ENCODE data around the gene TMPO. TPM values are rescaled to one million over a fixed set of nuclear protein-coding genes. Genes with fewer than 3 reads are reported as not detected.

The TMPO gene
- total and polyA plus RNA-seq, 2 donors from 2014 or later: 13.9 to 55.5 TPM

DNA sequence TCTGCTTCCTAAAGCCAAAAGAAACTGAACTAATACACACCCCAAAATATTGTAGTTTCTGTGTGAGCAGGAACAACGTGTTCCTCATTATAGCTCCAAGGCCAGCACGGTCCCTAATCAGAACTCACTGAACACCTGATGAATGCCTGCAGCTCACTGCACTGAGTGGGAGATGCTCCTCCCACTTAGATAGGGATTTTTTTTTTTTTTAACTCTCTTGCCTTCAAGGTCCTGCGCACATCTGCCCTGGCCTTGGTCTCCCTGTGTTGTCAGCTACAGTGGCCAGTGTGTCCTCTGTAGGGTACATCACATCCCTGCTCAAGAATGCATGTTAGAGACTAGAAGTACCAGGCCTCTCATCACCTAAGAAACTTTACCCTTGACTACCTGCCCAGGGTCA lies 44.3 kb upstream of the TMPO start:
- FAIRE-seq: no peak
- intact Hi-C loops (cut with DNase I): no loop called here

DNA sequence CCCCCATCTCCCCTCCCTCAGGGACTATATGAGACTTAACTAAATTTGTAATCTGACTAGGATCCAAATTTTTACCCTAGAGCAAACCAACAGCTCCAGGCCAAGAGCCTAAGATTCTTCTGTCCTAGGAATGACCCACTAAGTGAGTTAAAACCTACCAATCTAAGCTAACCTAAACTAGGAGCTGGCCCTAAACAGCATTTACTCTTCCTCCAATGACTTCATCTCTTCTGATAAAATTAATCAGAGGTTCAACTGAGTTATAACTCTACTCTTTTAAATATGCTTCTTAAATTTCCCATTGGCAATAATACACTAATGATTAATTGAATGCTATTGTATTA lies 39.9 kb upstream of the TMPO start:
- TF ChIP-seq, protein P1, sequence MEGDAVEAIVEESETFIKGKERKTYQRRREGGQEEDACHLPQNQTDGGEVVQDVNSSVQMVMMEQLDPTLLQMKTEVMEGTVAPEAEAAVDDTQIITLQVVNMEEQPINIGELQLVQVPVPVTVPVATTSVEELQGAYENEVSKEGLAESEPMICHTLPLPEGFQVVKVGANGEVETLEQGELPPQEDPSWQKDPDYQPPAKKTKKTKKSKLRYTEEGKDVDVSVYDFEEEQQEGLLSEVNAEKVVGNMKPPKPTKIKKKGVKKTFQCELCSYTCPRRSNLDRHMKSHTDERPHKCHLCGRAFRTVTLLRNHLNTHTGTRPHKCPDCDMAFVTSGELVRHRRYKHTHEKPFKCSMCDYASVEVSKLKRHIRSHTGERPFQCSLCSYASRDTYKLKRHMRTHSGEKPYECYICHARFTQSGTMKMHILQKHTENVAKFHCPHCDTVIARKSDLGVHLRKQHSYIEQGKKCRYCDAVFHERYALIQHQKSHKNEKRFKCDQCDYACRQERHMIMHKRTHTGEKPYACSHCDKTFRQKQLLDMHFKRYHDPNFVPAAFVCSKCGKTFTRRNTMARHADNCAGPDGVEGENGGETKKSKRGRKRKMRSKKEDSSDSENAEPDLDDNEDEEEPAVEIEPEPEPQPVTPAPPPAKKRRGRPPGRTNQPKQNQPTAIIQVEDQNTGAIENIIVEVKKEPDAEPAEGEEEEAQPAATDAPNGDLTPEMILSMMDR (IDR thresholded peaks at IDR 0.05; ENCODE audit: borderline replicate concordance, extremely low read depth, insufficient read depth): no peak
- Histone ChIP-seq H3K36me3 (ENCODE audit: control insufficient read depth in 2 of 3, insufficient read depth in 3 of 3, low read length in 3 of 3) (no peaks in the 10 kb centered on the region), H3K4me1 (ENCODE audit: control insufficient read depth in 2 of 3, insufficient read depth in 2 of 3, low read depth in 1 of 3, low read length in 3 of 3) (no peaks in the 10 kb centered on the region), H3K27me3 (ENCODE audit: control insufficient read depth, insufficient read depth, low read length) (no peaks in the 10 kb centered on the region), H3K27ac (ENCODE audit: low read depth in 2 of 2, low read length in 2 of 2) (no peak overlapping the region), H3K9me3 (ENCODE audit: control insufficient read depth in 2 of 3, insufficient read depth in 1 of 3, low read length in 3 of 3) (no peaks in the 10 kb centered on the region), H3K9ac (ENCODE audit: low read length in 3 of 3) (no peak overlapping the region), H3K4me3 (ENCODE audit: low read length in 3 of 3) (no peak overlapping the region)
- FAIRE-seq (no peak), DNase-seq (no peak)
- intact Hi-C loops (cut with DNase I): no loop called here

More for the DNA sequence above, 44.3 kb upstream of the TMPO start:
- H3K27me3 ChIP-seq (ENCODE audit: control insufficient read depth, insufficient read depth, low read length): no peaks in the 10 kb centered on the region
- no peaks in the 10 kb centered on the region for H3K36me3 ChIP-seq (ENCODE audit: control insufficient read depth in 2 of 3, insufficient read depth in 3 of 3, low read length in 3 of 3)
- no peak for DNase-seq
- no peaks in the 10 kb centered on the region for H3K9me3 ChIP-seq (ENCODE audit: control insufficient read depth in 2 of 3, insufficient read depth in 1 of 3, low read length in 3 of 3)
- H3K4me3 ChIP-seq (ENCODE audit: low read length in 3 of 3): no peak overlapping the region
- no peaks in the 10 kb centered on the region for H3K4me1 ChIP-seq (ENCODE audit: control insufficient read depth in 2 of 3, insufficient read depth in 2 of 3, low read depth in 1 of 3, low read length in 3 of 3)
- no peak overlapping the region for H3K27ac ChIP-seq (ENCODE audit: low read depth in 2 of 2, low read length in 2 of 2)
- H3K9ac ChIP-seq (ENCODE audit: low read length in 3 of 3): no peak overlapping the region
- TF ChIP-seq, protein P1 (IDR thresholded peaks at IDR 0.05; ENCODE audit: borderline replicate concordance, extremely low read depth, insufficient read depth): no peak

DNA sequence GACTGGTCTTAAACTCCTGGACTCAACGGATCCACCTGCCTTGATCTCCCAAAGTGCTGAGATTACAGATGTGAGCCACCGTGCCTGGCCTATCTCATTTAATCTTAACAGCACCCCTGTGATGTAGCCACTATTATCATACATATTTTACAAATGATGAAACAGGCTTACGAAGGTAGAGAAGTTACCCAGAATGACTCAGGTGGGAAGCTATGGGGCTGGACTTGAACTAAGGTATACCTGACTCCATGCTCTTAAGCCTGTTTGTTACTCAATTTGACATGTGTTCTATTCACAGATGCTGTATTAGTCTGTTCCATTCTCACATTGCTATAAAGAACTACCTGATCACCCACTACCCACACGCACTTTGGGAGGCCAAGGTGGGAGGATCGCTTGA lies 36.8 kb upstream of the TMPO start:
- no peaks in the 10 kb centered on the region for H3K4me1 ChIP-seq (ENCODE audit: control insufficient read depth in 2 of 3, insufficient read depth in 2 of 3, low read depth in 1 of 3, low read length in 3 of 3)
- TF ChIP-seq, protein P1 (IDR thresholded peaks at IDR 0.05; ENCODE audit: borderline replicate concordance, extremely low read depth, insufficient read depth): no peak
- peaks cover 0 to 3% (median 0%) of the 10 kb centered on the region in 3 donors for H3K9me3 ChIP-seq (ENCODE audit: control insufficient read depth in 2 of 3, insufficient read depth in 1 of 3, low read length in 3 of 3)
- no peaks in the 10 kb centered on the region for H3K36me3 ChIP-seq (ENCODE audit: control insufficient read depth in 2 of 3, insufficient read depth in 3 of 3, low read length in 3 of 3)
- no peak overlapping the region for H3K9ac ChIP-seq (ENCODE audit: low read length in 3 of 3)
- intact Hi-C loops (cut with DNase I): no loop called here
- no peak for DNase-seq
- no peak for FAIRE-seq
- H3K4me3 ChIP-seq (ENCODE audit: low read length in 3 of 3): no peak overlapping the region
- no peak overlapping the region for H3K27ac ChIP-seq (ENCODE audit: low read depth in 2 of 2, low read length in 2 of 2)
- H3K27me3 ChIP-seq (ENCODE audit: control insufficient read depth, insufficient read depth, low read length): no peaks in the 10 kb centered on the region
